HG03280 (cell line): ENCODE measurements around the gene CDSN.
"Not testable (repeated sequence)": the region's sequence is repeated elsewhere in the genome, so short reads cannot be mapped to it uniquely, and the experiment has no call there.

ENCODE experiments used
- ATAC-seq: cut with Tn5 transposase; IDR thresholded peaks from one replicate; pipeline ENCODE4 v1.9.1; 2021; ENCODE audit warnings: mild to moderate bottlenecking, moderate library complexity; ENCODE audit not compliant: unreplicated experiment

The CDSN gene

GRCh38 chr6:31090973-31091364 is 29.3 kb downstream of the CDSN start:
- ATAC-seq: no peak

GRCh38 chr6:31090275-31090972 is 29.8 kb downstream of the CDSN start:
- no peak for ATAC-seq

DNA sequence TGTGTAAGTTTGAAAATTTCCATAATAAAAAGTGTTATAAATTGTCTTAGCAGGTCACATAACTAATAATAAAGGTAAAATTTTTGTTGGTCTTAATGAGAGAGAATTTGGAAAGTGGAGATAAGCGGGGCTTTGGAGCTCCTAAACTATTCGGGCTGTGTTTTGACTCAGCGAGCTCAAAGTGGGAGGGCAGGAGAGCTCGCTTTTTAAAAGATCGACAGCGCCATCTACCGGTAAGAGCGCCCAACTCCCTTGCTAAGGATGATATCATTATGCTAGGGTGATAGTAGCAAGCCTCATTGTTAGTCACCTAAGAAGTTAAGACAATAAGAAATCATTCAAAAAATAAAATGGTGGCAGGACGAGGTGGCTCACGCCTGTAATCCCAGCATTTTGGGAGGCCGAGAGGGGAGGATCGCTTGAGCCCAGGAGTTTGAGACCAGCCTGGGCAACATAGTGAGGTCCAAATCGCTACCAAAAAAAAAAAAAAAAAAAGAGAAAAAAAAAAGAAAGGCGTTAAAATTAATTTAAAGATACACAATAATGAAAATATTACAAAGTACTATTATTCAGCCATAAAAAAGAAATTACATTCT is 32.7 kb downstream of the CDSN start:
- ATAC-seq: no peak

DNA sequence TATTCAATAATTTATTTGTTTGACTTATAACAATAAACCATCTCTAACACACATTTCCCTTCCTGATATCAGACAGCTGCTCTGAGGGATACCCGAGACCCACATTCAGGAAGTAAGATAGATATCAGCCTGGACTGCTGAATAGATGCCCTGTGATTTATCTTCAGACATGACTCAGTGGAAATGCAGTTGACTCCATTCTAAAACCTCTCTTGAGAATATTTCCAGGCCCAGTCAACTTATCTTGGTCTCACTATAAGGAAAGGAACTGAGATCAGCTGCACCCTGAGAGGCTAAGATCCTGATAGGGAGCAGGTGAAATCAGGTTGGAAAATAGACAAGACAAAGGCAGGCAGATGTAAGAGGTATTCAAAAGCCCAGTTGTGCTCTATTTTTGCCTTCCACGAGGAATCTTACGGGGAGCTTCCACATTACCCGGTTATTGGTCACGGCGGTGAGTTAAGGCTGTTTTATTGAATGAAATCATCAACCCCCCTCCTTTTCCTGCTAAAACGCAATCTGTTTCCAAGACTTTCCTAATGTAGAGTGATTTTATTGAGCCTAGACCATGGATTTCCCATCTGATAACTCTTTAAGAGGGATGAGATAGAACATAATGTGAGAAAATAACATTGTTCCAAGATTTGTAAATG is 33.3 kb downstream of the CDSN start:
- ATAC-seq: no peak

- ATAC-seq: no peak
These were observed 36.4 kb downstream of the CDSN start for GRCh38 chr6:31083742-31084354.

DNA sequence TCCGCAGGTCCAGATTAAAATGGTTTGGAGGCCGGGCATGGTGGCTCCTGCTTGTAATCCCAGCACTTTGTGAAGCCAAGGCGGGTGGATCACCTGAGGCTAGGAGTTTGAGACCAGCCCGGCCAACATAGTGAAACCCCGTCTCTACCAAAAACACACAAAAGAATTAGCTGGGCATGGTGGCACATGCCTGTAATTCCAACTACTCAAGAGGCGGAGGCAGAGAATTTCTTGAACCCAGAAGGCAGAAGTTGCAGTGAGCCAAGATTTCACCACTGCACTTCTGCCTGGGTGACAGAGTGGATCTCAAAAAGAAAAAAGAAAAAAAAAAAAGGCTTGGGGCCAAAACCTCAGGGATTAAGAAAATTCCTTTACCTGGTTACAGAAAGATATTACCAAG is 38.4 kb downstream of the CDSN start:
- ATAC-seq: no peak

GRCh38 chr6:31079656-31080261 is 40.5 kb downstream of the CDSN start:
- ATAC-seq: no peak

DNA sequence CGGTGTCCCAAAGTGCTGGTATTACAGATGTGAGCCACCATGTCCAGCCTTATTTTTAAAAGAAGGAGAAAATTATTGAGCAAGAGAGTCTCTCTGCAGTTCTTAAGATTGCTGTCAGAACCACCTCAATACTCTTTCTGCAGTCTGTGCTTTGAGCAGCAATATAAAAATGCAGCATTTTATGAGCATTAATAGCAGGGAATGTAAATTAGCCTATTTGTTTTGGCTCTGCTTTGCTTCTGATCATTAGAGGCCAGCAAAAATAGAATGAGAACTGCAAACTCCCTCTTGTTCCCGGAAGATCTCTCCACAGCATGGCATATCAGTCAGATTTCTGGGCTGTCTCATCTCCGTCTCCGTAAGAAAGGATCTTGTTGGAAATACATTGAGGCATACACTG is 43.6 kb downstream of the CDSN start:
- ATAC-seq: no peak

DNA sequence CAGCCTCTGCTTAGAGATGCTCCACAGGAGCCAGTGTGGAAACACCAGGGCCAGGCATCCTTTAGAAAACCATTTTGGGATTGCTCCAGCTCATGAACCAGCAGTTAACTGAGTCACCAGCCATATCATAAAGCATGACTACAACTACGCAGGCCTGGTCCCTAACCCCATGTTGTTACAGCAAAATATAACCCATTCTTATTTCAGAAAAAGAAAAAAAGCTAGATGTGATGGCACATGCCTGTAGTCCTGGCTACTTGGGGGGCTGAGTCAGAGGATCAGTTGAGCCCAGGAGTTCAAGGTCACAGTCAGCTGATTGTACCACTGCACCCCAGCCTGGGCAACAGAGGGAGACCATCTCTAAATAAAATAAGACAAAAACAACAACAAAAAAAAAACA is 44.7 kb downstream of the CDSN start:
- ATAC-seq: no peak

GRCh38 chr6:31074401-31074800 is 45.8 kb downstream of the CDSN start:
- ATAC-seq: no peak

- no peak for ATAC-seq
These were observed 49.5 kb downstream of the CDSN start for GRCh38 chr6:31070711-31071197.

DNA sequence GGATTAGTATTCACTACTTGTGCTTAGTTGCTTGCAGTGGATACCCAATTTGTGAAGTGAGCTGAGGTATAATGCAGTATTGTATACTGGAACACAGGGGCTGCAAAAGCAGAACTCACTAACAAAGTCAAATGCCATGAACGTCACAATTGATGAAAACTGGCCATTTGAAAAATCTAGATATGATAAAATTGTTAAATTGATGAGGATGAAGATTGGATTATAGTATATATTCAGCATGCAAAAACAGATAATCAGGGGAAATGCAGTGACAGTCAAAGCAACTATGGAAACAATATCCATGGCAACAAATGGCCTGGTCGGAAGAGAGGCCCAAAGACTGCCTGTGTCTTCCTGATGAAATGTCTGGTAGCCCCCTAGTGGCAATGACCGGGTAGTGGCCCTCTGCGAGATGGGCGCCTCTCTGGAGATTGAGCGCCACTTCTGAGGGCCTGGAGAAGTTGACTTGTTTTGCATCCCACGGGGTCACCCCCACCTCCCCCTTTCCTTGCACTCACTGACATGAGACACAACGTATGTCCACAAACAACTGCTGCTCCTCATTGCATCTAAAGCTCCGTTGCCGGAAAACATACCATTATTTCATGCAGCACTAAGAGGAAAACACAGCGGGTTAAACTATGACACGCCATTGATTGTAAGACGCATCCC is 51.4 kb downstream of the CDSN start:
- ATAC-seq: no peak

GRCh38 chr6:31067891-31068668 is 52.2 kb downstream of the CDSN start:
- not testable (repeated sequence) for ATAC-seq

DNA sequence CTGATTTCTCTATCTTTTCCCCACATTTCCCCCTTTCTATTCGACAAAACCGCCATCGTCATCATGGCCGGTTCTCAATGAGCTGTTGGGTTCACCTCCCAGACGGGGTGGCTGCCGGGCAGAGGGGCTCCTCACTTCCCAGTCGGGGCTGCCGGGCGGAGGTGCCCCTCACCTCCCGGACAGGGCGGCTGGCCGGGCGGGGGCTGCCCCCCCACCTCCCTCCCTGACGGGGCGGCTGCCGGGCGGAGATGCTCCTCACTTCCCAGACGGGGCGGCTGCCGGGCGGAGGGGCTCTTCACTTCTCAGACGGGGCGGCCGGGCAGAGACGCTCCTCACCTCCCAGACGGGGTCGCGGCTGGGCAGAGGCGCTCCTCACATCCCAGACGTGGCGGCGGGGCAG is 53.2 kb downstream of the CDSN start:
- not testable (repeated sequence) for ATAC-seq

- ATAC-seq: no peak
These were observed 54.7 kb downstream of the CDSN start for GRCh38 chr6:31065556-31065955.
